GM21423 (cell line): ENCODE measurements around the gene ITIH2.
"Not testable (repeated sequence)": the region's sequence is repeated elsewhere in the genome, so short reads cannot be mapped to it uniquely, and the experiment has no call there.

Experiments
- ATAC-seq: cut with Tn5 transposase; IDR thresholded peaks from one replicate; pipeline ENCODE4 v1.9.1; 2021; ENCODE audit warnings: mild to moderate bottlenecking, moderate library complexity; ENCODE audit not compliant: unreplicated experiment

Gene ITIH2

GRCh38 chr10:7703140-7703539 is at the start of gene ITIH2:
TSS of gene ITIH2 (plus strand) at chr10:7703316. CDS start at chr10:7703435, 119 bp downstream.
- ATAC-seq: no peak

GRCh38 chr10:7657079-7657478 is 46.0 kb upstream of the ITIH2 start:
- ATAC-seq: not testable (repeated sequence)

- ATAC-seq: no peak
Measured at GRCh38 chr10:7657552-7657951, 45.6 kb upstream of the ITIH2 start.

GRCh38 chr10:7659560-7659959 is 43.6 kb upstream of the ITIH2 start:
- ATAC-seq: no peak

- ATAC-seq: no peak
Measured at GRCh38 chr10:7662522-7662921, 40.6 kb upstream of the ITIH2 start.

- ATAC-seq: no peak
Measured at GRCh38 chr10:7664707-7665106, 38.4 kb upstream of the ITIH2 start.

GRCh38 chr10:7665767-7666166 is 37.3 kb upstream of the ITIH2 start:
- no peak for ATAC-seq

GRCh38 chr10:7666253-7667023 is 36.7 kb upstream of the ITIH2 start, which contains the start of gene ITIH5:
TSS of gene ITIH5 (minus strand) at chr10:7666966. CDS start at chr10:7666892, 74 bp downstream.
- no peak for ATAC-seq

GRCh38 chr10:7667262-7668141 is 35.6 kb upstream of the ITIH2 start:
- ATAC-seq: no peak

- ATAC-seq: no peak
Measured at GRCh38 chr10:7670157-7670556, 33.0 kb upstream of the ITIH2 start.

- ATAC-seq: no peak
Measured at GRCh38 chr10:7672341-7673134, 30.6 kb upstream of the ITIH2 start.

- ATAC-seq: no peak
Measured at GRCh38 chr10:7679256-7679655, 23.9 kb upstream of the ITIH2 start.

GRCh38 chr10:7680078-7680477 is 23.0 kb upstream of the ITIH2 start:
- ATAC-seq: not testable (repeated sequence)

GRCh38 chr10:7686351-7687171 is 16.6 kb upstream of the ITIH2 start:
- ATAC-seq: no peak

GRCh38 chr10:7687228-7687907 is 15.7 kb upstream of the ITIH2 start:
- peak; percentile 94 for ATAC-seq

- no peak for ATAC-seq
Measured at GRCh38 chr10:7689591-7689990, 13.5 kb upstream of the ITIH2 start.

- ATAC-seq: not testable (repeated sequence)
Measured at GRCh38 chr10:7690885-7691597, 12.1 kb upstream of the ITIH2 start.

GRCh38 chr10:7692368-7692767 is 10.7 kb upstream of the ITIH2 start:
- ATAC-seq: not testable (repeated sequence)

- ATAC-seq: not testable (repeated sequence)
Measured at GRCh38 chr10:7693194-7693593, 9.9 kb upstream of the ITIH2 start.
